Tracheal epithelial cell (primary cell): ENCODE results near the gene UGT2B7. TPM values are rescaled to one million over a fixed set of nuclear protein-coding genes. Genes with fewer than 3 reads are reported as not detected.

ENCODE experiments used
- total RNA-seq: library from RNA; depleted of rRNA; stranded (reverse); fragments of >200 nt; gene quantifications from 2 replicates; pipeline ENCODE4 v1.2.1, GENCODE V29; 2014

UGT2B7 gene
- 0.21 and 27.7 TPM in 2 replicates for total RNA-seq

DNA sequence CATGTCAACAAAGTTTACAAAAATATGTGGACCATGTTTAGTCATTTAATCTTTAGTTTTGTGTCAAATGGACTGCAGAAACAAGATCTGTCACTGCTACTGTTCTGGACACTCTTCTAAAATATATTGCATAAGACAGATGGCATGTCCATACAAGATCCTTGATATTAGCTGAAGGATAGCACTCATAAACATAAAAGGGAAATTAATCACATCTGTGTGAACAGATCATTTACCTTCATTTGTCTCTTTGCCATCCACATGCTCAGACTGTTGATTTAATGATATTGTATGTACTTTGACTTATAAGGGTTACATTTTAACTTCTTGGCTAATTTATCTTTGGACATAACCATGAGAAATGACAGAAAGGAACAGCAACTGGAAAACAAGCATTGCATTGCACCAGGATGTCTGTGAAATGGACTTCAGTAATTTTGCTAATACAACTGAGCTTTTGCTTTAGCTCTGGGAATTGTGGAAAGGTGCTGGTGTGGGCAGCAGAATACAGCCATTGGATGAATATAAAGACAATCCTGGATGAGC lies at the start of gene UGT2B7:
UGT2B7 (plus strand) TSS at position 364 of the 546 bp plus-strand sequence; CDS start at position 411, 47 bp downstream.

Other genes with a start within 250 kb of the UGT2B7 start
- 6.0 TPM in 1 of 2 replicates, not detected in the other for gene UGT2A3, start 144.7 kb upstream of the UGT2B7 start, total RNA-seq
- gene UGT2B11, start 118.3 kb downstream of the UGT2B7 start, total RNA-seq = not detected in 2 replicates
- not detected in 2 replicates for gene UGT2B28, start 184.0 kb downstream of the UGT2B7 start, total RNA-seq